ENCODE data around the gene DDIT4.
"Not testable (repeated sequence)": the region's sequence is repeated elsewhere in the genome, so short reads cannot be mapped to it uniquely, and the experiment has no call there.

Gene DDIT4

DNA sequence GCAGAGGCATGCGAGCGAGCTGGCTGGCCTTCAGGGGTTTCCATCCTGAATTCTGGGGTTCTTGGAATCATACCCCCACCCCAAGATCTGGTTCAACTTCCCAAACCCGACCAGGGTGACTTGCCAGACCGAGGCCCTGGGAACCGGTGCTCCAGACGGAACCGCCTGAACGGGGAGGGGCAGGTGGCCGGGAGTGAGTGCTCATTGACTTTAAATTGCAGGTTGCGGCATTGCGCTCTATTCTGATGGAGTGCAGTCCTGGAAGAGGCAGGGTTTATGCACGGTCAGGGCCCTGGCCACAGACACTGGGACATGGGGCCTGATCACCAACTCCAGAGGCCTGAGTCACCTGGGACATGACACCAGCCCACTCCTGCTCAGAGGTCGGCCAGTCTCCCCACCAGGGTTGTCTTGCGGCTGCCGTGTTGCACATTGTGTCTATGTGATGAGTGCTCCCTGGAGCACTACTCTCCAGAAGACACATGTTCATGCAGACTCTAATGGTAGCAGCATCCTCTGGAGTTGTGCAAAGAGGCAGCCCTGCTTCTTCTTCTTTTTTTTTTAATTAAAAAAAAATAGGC, 5.8 kb upstream of the DDIT4 start:
- no peak for DNase-seq

DNA sequence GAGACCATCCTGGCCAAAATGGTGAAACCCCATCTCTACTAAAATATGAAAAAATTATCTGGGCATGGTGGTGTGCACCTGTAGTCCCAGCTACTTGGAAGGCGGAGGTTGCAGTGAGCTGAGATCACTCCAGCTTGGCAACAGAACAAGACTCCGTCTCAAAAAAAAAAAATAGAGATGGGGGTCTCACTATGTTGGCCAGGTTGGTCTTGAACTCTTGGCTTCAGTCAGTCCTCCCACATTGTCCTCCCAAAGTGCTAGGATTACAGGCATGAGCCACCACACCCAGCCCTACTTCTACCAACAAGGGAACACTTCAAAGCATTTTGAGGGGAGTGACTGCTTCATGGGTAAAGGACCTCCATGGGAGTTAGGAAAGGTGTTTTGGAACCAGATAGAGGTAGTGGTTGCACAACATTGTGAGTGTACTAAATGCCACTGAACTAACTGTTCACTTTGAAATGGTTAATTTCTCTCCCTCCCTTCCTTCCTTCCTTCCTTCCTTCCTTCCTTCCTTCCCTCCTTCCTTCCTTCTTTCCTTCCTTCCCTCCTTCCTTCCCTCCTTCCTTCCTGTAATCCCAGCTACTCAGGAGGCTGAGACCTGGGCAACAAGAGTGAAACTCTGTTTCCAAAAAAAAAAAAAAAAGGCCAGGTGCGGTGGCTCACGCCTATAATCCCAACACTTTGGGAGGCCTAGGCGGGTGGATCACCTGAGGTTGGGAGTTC, 5.1 kb upstream of the DDIT4 start:
- not testable (repeated sequence) for DNase-seq

DNA sequence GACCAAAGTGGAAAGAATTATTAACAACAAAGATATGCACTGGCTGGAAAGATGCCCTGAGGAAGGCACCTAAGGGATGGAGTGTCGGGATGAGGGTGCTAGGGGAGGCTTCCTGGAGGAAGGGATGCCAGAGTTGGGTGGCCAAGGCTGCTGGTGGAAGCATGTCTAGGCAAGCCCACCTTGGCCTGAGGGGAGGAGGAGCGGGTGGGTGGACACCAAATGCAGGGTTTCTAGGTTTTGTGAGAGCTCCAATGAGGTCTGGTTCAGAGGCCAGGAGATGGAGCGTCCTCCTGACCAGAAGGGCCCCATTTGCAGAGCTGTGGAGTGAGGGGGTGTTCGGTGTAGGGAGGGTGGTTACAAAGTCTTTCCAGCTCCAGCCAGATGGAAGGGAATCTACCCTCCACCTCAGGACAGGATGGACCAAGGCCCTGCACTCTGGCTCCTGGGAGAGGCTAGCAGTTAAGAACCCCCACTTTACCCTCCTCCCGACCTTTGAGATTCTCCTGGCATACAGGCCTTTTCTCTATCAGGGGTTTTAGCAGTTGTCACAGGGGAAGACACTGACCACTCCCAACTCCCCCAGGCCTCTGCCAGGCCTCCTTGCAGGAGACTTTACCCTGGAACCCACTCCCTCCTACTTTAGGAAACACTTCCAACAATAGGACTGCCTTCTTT, 3.0 kb upstream of the DDIT4 start:
- DNase-seq = no peak

DNA sequence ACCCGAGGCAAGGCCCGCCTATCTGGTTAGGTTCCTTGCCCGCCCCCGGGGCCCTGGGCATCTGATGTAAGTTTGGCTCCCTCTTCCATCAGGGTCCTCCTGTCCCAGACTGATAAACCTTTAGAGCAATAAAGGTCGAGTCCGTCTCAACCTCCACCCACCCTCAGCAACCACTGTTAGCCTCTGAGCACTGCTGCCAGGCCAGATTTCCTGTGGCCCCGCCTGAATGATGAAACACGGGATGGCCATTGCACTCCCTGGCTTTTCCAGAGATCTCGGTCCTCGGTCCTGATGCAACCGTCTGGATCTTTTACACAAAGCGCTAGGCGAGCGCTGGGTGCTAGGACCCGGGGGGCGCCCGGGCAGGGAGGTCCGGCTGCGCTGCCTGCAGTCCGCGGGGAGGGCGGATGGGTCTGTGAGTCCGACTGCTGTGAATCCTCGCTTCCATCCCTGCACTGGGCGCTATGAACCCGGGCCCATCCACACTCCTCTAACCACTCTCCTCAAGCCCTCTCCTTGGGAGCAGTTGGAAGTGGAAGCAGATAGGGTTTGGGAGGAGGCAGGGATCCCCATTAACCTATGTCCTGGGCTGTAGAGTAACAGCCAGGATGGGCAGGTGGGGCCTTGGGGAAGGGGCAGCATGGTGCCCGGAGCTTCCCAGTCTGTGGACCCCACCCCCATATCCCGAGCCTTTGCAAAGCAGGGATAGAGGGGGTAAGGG, 875 bp upstream of the DDIT4 start:
- DNase-seq = no peak

DNA sequence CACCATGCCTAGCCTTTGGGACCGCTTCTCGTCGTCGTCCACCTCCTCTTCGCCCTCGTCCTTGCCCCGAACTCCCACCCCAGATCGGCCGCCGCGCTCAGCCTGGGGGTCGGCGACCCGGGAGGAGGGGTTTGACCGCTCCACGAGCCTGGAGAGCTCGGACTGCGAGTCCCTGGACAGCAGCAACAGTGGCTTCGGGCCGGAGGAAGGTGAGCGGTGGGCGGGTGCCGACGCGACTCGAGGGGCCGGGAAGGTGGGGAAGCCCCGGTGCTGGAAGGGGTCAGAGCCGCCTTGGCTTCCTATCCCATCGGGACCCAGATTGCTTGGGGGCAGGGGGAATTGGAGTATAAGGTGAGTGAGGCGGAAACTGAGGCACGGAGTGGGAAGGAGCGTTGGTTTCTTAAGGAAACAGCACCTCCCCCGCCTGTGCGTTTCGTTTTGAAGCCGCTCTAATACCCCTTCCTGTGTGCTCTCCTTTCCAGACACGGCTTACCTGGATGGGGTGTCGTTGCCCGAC, 547 bp downstream of the DDIT4 start:
- no peak for DNase-seq

DNA sequence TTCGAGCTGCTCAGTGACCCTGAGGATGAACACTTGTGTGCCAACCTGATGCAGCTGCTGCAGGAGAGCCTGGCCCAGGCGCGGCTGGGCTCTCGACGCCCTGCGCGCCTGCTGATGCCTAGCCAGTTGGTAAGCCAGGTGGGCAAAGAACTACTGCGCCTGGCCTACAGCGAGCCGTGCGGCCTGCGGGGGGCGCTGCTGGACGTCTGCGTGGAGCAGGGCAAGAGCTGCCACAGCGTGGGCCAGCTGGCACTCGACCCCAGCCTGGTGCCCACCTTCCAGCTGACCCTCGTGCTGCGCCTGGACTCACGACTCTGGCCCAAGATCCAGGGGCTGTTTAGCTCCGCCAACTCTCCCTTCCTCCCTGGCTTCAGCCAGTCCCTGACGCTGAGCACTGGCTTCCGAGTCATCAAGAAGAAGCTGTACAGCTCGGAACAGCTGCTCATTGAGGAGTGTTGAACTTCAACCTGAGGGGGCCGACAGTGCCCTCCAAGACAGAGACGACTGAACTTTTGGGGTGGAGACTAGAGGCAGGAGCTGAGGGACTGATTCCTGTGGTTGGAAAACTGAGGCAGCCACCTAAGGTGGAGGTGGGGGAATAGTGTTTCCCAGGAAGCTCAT, 1.1 kb downstream of the DDIT4 start:
- peak; percentile 60 for DNase-seq

DNA sequence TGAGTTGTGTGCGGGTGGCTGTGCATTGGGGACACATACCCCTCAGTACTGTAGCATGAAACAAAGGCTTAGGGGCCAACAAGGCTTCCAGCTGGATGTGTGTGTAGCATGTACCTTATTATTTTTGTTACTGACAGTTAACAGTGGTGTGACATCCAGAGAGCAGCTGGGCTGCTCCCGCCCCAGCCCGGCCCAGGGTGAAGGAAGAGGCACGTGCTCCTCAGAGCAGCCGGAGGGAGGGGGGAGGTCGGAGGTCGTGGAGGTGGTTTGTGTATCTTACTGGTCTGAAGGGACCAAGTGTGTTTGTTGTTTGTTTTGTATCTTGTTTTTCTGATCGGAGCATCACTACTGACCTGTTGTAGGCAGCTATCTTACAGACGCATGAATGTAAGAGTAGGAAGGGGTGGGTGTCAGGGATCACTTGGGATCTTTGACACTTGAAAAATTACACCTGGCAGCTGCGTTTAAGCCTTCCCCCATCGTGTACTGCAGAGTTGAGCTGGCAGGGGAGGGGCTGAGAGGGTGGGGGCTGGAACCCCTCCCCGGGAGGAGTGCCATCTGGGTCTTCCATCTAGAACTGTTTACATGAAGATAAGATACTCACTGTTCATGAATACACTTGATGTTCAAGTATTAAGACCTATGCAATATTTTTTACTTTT, 1.8 kb downstream of the DDIT4 start:
- no peak for DNase-seq

DNA sequence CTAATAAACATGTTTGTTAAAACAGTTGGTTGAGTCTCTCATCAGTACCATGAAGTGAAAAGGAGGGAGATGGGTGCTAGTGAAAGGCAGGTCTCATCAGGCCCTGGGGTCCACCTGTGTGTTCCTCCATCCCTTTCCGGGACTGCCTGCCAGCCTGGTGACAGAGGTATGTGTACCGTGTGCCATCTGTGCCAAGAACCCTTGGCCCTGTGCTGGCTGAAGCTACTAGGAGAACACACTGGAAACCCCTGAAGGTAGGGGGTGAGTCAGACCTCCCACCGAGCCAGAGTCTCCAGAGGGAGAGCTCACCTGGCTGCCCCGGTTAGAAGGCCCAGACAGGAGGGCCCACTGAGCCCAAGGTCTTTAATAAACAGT, 2.3 kb downstream of the DDIT4 start:
- no peak for DNase-seq

DNA sequence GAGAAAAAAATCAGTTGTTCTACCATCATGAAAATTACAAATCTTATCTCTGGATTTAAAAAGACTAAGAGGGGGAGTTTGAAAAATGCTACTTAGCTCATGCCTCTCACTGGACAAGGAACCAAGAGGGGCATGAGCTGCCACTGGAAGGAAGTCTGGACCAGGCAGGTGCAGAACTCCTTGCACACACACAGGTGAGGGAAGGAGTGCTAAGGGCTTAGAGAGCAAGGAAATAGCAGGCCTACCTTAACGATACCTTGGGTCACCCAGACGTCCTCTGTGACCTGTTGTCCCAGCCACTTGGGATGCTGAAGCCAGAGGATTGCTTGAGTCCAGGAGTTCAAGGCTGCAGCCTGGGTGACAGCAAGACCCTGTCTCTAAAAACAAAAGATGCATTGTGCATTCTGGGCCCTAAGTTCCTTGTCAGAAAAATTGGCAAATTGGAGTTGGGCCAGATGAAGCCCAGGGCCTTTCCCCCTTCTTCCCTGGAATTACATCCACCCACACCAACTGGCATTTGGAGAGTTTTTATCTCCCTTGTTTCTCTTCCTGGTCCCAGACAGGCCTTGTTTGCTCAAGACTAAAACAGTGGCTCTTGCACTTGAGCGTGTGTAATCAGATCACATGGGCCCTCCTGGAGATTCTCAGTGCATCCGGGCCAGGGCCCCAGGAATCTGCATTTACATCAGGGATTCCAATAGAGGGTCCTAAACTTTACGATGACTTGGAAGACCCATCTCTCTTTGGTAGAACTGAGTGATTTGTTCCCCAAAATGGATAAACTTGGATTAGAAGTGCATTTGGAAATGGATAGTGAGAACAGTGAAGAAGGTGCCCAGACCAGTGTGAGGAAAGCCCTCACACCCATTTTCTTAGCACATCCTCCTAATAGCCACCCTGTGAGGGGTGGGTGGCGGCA, 3.0 kb downstream of the DDIT4 start:
- no peak for DNase-seq

DNA sequence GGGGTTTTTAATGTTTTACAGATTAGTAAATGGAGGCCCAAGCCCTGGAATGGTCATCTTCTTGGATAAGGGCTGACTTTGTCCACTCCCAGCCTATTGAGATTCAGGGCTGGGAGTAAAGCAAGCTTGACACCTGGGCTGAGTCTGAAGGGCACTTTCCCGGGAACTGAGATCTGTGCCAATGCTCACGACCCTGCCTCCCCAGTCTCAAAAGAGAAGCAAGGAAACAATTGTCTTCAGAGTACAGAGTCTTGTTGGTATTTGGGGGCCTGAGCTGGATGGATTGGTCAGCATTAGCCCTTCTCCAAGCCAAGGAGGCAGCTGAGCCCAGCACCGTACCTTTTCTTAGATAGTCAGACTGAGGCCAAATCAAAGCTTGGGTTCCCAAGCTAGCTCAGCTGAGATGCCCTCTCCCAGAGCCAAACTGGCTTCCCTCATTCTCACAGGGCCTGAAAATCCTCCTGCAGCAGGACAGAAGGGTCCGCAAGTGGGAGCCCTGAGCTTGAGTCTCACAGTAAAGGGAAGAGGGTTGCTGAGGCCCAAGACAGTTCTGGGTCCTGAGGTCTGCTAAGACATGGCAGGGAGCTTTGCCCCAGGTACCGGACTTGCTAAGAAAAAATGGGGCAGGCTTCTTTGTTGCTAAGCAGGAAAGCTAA, 3.7 kb downstream of the DDIT4 start:
- no peak for DNase-seq

DNA sequence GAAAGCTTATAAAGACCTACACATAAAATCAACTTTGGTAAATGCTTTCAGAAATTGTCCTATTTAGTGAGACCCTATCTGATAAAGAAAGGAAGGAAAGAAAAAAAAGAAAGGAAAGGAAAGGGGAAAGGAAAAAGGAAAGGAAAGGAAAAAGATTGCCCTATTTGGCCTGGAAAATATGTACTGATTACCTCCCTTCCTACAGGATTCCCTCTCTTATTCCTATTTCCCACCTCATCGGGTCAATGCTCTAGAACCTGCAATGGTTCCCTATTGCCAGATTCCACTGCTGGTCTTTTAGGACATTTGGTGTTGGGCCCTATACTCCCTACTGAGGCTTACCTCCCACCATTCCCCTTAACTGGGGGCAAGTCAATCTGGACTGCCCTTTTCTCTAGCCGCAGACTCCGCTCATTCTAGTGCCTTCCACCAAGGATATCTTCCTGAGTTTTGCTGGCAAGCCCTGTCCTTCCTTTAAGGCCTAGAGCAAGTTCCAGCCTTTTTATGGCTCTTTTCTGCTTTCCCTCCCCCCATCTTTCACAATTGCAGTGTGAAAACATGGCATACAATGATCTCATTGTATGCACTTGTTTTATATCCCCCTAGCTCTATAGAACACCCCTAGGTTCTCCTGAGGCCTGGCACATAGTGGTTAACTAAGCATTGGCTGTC, 4.4 kb downstream of the DDIT4 start:
- no peak for DNase-seq

DNA sequence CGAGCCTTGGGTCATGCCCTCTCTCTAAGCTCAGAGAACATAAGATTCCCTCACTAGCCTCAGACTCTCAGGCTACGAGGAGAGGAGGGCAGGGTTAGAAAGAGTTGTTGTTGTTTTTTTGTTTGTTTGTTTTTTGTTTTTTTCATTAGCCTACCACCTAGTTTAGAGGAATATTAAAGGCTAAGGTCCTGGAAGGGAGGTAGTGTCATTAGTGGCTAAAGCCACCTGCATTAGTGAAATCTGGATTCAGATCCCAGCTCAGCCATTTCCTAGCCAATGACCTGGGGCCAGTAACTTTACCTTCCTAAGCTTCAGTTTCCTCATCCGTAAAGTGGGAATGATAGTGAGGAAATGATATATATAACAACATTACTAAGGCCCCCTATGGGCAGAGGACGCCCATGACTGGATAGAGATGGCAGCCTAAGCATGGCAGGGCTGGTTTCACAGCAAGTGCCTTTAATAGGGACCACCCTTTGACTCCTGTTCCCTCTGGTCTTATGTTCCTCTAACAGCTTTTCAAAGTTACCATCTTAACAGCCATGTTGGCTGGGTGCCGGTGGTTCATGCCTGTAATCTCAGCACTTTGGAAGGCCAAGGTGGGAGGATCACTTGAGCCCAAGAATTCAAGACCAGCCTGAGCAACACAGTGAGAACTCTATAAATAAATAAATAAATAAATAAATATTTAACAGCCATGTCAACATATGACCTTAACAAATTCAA, 5.1 kb downstream of the DDIT4 start:
- DNase-seq = no peak

DNA sequence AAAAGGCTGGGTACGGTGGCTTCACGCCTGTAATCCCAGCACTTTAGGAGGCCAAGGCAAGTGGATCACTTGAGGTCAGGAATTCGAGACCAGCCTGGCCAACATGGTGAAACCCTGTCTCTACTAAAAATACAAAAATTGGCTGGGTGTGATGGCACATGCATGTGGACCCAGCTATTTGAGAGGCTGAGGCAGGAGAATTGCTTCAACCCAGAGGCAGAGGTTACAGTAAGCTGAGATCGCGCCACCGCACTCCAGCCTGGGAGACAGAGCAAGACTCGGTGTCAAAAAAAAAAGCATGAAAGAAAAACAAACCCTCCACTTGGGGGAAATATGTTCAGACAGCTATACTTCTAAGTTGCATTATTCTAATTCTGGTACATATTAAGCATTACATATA, 5.9 kb downstream of the DDIT4 start:
- DNase-seq = not testable (repeated sequence)

DNA sequence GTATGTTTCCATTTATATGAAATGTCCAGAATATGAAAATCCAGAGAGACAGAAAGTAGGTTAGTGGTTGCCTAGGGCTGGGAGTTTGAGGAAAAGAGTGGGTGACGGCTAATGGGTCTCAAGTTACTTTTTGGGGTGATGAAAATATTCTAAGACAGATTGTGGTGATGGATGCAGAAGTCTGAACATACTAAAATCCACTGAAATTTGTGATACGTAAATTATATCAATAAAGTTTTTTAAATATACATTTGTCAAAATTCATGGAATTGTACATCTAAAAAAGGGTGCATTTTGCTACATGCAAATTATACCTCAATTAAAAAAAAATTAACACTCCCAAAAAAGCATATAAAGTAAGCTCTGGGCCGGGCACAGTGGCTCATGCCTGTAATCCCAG, 9.4 kb downstream of the DDIT4 start:
- DNase-seq = no peak

DNA sequence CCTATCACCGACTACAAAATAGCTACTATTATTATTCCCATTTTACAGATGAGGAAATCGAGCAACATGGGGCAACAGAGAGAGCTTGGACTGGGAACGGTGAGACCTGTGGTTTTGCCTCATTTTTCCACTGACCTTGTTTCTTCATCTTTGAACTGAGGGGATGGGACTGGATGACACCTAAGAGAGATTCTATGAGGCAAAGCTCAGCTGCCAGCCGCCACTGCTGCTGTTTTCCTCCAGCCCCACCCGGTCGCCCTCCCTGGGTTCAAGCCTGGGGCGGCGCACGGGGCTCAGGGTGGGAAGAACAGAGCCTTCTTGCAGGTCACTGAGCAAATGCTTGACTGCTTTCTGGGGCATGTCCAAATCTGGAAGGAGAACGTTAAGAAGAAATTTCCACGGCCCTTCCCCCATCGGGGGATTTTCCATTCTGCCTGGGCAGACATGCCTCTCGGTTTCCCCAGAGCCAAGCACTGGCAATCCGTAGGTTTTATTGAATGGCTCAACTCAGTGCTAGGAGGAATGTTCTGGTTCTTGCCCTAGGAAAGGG, 12.3 kb downstream of the DDIT4 start:
- no peak for DNase-seq

DNA sequence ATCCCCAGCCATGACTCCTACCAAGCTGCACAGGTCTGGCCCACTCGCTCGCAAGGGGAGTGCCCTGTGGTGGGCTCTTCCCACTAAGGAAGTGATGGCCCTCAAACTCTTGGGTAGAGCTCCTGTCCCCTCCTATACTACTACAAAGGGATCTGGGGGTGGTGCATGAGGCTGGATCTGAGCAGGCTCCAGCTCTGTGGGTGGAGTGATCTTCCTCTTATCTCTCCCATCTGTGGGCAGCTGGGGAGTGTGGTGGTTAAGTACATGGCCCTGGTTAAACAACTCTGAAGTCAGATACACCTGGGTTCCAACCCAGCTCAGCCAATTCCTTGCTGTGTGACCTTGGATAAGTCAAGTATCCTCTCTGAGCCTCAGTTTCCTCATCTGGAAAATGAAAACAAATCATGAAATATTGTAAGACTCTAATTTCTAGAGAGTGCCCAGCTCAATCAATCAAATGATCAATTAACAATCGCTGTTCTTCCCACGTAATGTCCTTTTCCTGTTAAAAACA, 17.4 kb downstream of the DDIT4 start:
- no peak for DNase-seq

DNA sequence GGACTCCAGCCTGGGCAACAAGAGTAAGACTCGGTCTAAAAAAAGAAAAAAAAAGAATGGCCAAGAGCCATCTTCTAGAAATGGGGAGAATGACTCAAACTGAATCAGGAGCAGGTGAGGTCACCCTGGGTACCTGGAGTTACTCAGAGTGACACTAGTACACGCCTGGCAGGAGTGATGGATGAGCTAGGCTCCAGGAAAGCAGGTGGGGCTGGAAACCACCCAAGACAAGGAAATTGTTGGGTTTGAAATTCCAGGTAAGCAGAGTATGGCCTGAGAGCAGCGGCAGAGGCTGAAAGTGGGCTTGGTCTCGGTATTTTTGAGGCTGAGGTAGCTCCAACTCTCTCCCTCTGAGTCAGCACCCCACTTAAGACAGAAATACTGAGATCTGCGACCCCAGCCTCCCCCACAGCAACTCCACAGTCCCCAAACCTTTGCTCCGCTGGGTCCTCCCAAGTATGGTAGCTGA, 18.5 kb downstream of the DDIT4 start:
- peak; percentile 22 for DNase-seq

DNA sequence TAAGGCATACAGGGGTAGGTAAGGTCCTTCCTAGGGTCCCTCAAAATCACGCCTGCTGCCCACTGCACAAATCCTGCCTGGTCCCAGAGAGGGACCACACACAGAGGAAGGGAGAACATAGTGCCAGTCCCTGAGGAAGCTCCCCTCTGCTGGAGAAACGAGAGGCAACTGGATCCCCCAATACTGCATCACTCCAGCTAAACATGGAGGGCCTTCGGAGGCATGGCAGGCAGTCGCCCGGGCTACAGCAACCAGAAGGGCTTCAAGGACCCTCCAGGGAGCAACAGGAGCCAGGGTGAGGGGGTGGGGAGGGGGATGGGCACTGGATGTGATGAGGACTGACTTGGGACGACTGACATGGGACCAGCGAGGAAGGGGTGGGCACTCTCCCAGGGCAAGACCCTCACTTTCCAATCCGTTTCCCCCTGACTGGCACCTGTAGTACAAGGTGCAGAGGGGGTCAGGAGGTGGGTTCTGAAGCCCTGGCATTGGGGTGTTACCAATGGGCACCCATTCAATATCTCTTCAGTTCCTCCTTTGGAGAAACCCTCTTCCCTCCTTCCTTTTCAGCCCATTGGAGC, 21.7 kb downstream of the DDIT4 start:
- no peak for DNase-seq
